Activated naive CD4-positive, alpha-beta T cell treated with anti-CD3 and anti-CD28 coated beads, Interleukin-2, amount 50 U/mL, for 72 hours (primary cell): ENCODE measurements around the gene FOLH1. TPM values are rescaled to one million over a fixed set of nuclear protein-coding genes. Genes with fewer than 3 reads are reported as not detected.
"Not testable (repeated sequence)": the region's sequence is repeated elsewhere in the genome, so short reads cannot be mapped to it uniquely, and the experiment has no call there.

Source experiments
- ATAC-seq, 2 donors: fragments of 150-1000 bp; cut with Tn5 transposase; 2 replicates each; pipeline ENCODE4 v1.10.0; 2021; ENCODE audit warnings: mild to moderate bottlenecking in 2 of 2, moderate library complexity in 2 of 2
- DNase-seq, 2 donors: peaks; one replicate each; pipeline ENCODE4 v3.0.0; 2021 to 2022; ENCODE audit warnings: low spot score in 2 of 2
- H3K27ac Mint-ChIP-seq, 2 donors: one replicate each; pipeline ENCODE4 v1.8.0; 2022; ENCODE audit warnings: mild to moderate bottlenecking in 2 of 2, mixed read lengths in 2 of 2
- H3K36me3 Mint-ChIP-seq, 2 donors: one replicate each; pipeline ENCODE4 v1.8.0; 2022; ENCODE audit warnings: mixed read lengths in 2 of 2
- H3K9me3 Mint-ChIP-seq, 2 donors: one replicate each; pipeline ENCODE4 v1.8.0; 2022; ENCODE audit warnings: mixed read lengths in 2 of 2
- total RNA-seq, 2 donors: library from RNA; stranded (reverse); gene quantifications; one replicate each; pipeline ENCODE4 v1.2.3, GENCODE V29; 2022

The FOLH1 gene
- total RNA-seq = not detected

DNA sequence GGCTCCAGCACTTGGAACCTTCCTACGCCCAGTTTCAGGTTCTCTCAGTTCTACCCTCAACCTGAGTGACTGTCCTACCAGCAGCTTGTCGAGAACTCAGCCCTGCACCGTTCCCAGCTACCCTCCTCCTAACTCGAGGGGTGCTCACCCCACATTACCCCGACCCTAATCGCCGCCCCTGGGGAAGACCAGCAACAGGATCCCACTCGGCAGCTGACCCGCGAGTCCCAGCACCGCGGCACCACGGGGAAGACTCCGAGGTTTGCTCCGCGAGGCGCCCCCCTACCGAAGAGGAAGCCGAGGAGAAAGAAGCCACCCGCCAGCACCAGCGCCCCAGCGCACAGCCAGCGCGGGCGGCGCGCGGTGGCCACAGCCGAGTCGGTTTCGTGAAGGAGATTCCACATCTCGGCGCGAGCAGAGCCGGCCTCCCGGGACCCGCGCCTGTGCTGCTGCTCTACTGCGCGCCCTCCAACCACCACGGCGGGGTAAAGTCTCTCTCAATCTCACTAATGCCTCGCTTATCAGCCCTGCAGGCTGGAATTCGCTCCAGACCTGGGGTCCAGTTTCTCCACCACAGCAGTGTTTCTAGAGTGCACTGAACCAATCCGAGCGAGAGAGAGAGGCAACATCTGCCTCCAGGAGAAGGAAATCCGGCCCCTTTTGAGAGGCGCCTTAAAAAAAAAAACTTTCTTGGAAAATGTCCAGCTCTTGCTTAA lies at the start of gene FOLH1:
TSS of gene FOLH1 (minus strand) at position 597 of the 716 bp plus-strand sequence. CDS start at position 404, 193 bp downstream.
- DNase-seq (no peak), ATAC-seq (no peak)
- Mint-ChIP-seq H3K36me3 (no peaks in the 10 kb centered on the region), H3K9me3 (peaks cover 0 to under 1% of the 10 kb centered on the region in 2 donors), H3K27ac (no peak within 1 kb of the TSS)

DNA sequence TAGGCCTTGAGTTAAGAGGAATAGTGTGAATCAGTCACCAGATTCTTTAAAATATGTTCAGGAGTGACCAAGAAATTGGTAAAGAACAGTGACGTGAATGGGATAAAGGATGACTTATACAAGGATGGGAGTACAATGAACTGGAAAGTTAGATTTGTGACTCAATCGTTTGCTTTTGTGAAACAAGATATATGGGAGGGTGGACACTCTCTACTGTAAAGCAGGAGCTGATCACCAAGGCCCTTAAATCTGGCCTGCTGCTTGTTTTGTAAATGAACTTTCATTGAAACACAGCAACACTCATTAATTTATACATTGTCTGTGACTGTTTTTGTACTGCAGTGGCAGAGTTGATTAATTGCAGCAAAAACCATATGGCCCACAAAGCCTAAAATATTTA lies 46.7 kb upstream of the FOLH1 start:
- H3K9me3 Mint-ChIP-seq, ATAC-seq, DNase-seq, H3K27ac Mint-ChIP-seq, H3K36me3 Mint-ChIP-seq: not testable (repeated sequence)

DNA sequence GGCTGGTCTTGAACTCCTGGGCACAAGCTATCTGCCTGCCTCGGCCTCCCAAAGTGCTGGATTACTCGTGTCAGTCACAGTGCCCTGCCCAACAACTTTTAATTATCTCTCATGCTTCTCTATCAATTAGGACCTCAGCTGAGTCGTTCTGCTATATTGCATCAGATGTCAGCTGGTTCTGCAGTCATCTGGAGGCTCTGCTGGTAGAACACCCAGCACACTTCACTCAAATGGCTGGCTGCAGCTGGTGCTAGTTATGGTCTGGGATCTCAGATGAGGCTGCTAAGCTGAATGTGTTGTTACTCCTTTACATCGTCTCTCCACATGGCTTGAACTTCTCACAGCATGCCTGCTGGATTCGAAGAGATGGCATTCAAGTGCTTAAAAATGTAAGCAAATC lies 42.8 kb upstream of the FOLH1 start:
- H3K27ac Mint-ChIP-seq, H3K9me3 Mint-ChIP-seq, DNase-seq, ATAC-seq, H3K36me3 Mint-ChIP-seq: not testable (repeated sequence)

DNA sequence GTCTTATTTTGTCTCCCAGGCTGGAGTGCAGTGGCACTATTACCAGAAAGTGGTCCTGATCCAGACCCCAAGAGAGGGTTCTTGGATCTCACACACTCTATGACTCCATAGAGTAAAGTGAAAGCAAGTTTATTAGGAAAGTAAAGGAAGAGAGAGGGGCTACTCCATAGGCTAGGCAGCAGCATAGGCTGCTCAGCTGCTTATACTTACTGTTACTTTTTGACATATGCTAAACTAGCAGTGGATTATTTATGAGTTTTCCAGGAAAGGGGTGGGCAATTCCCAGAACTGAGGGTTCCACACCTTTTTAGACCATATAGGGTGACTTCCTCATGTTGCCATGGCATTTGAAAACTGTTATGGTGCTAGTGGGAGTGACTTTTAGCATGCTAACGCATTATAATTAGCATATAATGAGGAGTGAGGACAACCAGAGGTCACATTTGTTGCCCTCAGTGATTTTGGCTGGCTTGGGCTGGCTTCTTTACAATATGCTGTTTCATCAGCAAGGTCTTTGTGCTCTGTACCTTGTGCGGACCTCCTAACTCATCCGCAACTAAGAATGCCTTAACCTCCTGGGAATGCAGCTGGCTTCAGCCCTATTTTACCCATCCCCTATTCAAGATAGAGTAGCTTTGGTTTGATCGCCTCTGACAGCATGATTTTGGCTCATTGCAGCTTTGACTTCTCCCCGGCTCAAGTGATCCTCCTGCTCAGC lies 42.2 kb upstream of the FOLH1 start:
- ATAC-seq, H3K36me3 Mint-ChIP-seq, H3K27ac Mint-ChIP-seq, DNase-seq, H3K9me3 Mint-ChIP-seq: not testable (repeated sequence)

DNA sequence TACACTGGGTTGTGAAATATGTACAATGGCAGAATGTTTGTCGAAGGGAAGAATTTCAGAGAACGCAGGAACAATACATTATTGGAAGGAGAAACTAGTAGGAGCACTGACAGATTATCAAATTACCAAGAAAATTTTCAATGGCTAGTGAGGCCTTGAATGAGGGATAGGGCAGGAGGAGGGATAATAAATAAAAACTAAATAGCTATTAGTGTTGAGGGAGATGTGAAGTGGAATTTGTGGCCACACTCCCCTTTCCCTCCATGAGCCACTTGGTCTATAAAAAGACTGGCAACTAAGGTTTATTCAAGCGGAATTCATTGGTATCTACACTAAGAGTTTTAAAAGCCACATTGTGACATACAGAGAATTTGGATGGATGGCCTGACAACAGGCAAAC lies 41.0 kb upstream of the FOLH1 start:
- ATAC-seq, H3K27ac Mint-ChIP-seq, H3K9me3 Mint-ChIP-seq, DNase-seq, H3K36me3 Mint-ChIP-seq: not testable (repeated sequence)

DNA sequence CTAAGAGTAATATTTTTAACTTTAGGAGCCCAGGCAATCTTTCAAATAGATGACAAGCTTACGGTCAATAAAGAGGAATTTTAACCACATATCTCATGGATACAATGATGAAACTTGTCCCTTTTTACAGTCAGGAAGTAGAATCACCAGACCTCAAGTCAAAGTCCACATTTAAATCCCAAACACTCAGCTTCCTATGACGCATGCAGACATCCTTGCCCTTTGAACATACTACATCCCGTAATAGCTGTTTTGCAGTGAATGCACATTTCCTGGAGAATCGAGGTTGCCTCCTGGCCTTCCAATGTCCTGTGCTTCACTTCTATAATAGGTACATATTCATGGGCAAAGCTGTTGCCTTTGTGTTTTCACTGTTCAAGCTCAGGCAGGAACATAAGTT lies 25.3 kb upstream of the FOLH1 start:
- not testable (repeated sequence) for H3K27ac Mint-ChIP-seq, H3K9me3 Mint-ChIP-seq, ATAC-seq, H3K36me3 Mint-ChIP-seq, DNase-seq

DNA sequence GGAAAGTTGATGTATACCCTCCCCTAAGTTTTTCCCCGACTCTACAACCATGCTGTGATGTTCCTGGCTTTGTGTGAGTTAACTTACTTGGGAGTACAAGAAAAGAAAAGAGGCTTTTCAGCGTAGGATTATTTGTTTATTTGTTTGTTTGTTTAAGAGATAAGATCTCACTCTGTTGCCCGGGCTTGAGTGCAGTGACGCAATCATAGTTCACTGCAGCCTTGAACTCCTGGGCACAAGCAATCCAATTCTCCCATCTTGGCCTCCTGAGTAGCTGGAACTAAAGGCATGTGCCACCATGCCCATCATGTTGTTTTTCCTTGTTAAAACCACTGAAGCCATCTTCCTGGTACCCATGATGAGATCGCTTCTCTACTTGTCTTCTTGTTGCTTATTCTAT lies 24.6 kb upstream of the FOLH1 start:
- not testable (repeated sequence) for H3K9me3 Mint-ChIP-seq, DNase-seq, H3K27ac Mint-ChIP-seq, H3K36me3 Mint-ChIP-seq, ATAC-seq

DNA sequence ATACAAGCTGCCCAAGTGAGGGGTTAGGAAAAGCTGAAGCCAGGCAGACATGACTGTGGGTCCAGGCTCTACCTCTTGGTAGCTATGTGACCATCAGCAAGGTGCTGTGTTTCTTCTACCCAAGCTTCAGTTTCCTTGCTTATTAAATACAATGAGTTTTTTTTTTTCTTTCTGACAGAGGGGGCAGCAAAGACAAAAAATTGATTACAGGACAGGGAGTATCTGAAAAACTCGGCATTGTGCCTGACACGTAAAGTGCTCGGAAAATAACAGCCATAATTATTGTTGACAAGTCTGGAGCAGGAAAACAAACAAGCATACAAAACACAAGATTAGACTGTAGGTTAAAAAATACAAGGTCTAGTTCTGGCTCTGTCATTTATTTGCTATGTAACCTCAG lies 23.3 kb upstream of the FOLH1 start:
- not testable (repeated sequence) for H3K27ac Mint-ChIP-seq, ATAC-seq, H3K36me3 Mint-ChIP-seq, DNase-seq, H3K9me3 Mint-ChIP-seq

DNA sequence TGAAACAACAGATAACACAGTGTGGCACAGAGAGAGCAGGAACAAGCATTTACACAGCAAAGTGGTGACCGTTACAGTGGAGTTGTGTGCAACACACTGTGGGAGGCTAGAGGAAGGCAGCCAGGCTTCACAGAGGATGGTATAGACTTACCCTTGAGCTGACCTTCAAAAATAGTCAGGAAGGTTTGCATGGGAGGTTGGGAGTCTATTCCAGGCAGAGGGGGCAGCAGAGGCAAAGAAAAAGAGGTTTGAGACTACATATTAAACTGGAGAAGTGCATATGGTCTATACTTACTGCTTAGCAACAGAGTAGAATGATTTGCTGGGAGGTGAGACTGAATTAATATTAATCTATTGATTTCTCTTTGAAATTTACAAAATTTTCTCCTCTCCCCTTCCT lies 22.1 kb upstream of the FOLH1 start:
- H3K9me3 Mint-ChIP-seq = peaks cover 9 to 11% of the 10 kb centered on the region in 2 donors
- H3K27ac Mint-ChIP-seq, ATAC-seq, H3K36me3 Mint-ChIP-seq, DNase-seq: not testable (repeated sequence)

DNA sequence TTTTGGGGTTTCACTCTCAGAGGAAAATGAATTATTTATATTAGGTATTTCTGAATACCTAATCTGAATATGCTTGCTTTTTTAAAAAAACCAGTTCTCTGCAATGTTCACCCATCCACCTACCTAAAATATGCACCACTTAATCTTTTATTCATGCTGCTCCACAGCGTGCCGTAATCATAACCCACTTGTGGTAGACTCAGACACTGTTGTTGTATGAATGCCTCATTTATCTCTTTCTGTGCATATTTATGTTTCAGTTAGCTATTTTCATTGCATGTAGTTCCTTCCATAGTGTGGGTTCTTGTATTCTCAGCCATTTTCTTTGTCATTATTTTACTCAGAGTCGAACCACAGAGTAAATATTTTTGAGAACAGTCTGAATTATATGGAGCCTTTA lies 21.6 kb upstream of the FOLH1 start:
- not testable (repeated sequence) for DNase-seq, ATAC-seq, H3K27ac Mint-ChIP-seq, H3K36me3 Mint-ChIP-seq
- peaks cover 9 to 11% of the 10 kb centered on the region in 2 donors for H3K9me3 Mint-ChIP-seq

DNA sequence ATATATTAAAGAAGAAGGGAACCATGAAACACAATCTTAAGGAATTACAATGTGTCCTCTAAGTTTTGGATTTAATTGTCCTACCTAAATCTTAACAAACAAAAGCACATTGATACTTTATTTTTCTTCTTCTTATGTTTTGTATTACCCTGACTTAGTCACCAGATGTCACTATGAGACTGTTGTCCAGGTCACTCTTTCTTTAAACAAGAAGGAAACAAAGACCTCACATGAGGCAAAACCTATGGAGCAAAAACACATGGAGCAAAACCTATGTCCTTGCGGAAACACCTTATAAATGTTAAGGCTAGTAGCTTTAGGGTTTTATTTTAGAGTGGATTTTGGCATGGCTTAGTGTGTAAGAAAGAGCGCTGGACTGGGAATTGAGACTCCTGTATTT lies 20.7 kb upstream of the FOLH1 start:
- ATAC-seq = not testable (repeated sequence)

DNA sequence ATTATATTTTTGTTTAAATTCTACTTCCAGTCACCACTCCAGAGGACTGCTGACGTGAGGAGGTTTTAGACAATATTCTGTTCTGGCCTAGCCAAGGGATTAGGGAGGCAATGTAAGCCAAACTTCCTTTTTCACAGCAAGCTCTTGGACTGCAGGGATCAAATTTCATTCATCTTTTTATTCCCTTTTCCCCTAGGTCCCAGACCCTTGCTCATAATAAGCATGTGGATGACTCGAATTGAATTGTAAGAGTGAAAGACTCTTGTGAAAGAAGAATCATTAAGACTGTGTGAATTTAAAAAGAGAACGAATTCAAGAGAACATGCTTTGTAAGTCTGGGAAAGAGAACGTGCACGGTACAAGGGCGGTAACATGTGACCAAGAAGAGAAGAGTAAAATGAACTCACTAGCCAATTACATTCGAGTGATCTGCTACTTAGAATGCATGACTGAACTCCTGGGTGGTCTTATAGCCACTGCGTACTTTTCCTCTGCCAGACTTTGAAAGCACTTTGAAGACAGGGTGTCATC lies 16.9 kb upstream of the FOLH1 start:
- not testable (repeated sequence) for ATAC-seq, DNase-seq, H3K36me3 Mint-ChIP-seq, H3K27ac Mint-ChIP-seq
- H3K9me3 Mint-ChIP-seq = peaks cover 9 to 15% of the 10 kb centered on the region in 2 donors

More for the DNA sequence above, 20.7 kb upstream of the FOLH1 start:
- H3K9me3 Mint-ChIP-seq = peaks cover 9 to 11% of the 10 kb centered on the region in 2 donors
- H3K27ac Mint-ChIP-seq, DNase-seq, H3K36me3 Mint-ChIP-seq: not testable (repeated sequence)

DNA sequence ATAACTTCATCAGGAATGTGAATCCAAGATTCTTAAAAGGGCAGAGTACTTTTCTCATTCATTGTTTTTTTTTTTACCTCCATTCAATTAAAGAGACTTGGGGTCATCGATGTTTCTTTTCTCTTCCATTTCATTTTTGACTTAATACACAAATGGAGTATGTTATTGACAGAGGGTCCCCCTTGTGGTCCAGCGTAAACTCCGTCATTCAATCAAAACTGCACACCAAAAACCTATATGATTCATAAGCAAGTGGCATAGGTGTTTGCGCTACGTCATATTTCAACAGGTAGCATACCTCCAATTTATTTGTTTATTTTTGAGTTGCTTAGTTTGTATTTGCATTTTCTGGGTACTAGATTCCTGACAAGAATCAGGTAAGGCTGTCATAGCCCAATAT lies 12.7 kb upstream of the FOLH1 start:
- H3K36me3 Mint-ChIP-seq = no peaks in the 10 kb centered on the region

DNA sequence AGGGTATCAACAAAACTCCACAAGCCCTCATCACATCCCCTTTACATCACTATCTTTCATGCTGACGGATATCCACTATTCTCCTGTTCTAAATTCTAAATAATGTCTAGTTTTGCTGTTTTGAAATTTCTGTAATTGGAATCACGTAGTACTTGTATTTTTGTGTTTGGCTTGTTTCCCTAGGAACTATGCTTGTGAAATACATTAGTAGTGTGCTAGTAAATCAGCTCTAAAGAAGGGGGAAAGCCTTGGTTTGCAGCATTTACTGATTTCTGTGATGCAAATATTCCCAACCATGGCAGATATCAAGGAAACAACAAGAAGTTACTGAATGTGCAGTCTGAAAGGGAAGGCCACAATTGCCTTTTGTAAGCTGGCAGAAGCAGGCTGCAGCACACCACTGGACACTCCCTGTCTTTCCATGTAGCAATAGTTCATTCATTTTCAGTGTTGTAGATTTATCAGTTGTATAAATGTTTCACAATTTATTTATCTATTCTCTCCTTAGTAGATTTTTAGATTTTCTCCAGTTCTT lies 4.7 kb upstream of the FOLH1 start:
- no peak for DNase-seq
- no peaks in the 10 kb centered on the region for H3K9me3 Mint-ChIP-seq
- no peak for ATAC-seq
- no peaks in the 10 kb centered on the region for H3K36me3 Mint-ChIP-seq
- H3K27ac Mint-ChIP-seq = no peak overlapping the region

More for the DNA sequence above, 12.7 kb upstream of the FOLH1 start:
- DNase-seq (no peak), ATAC-seq (no peak)
- Mint-ChIP-seq H3K9me3 (peaks cover 4% of the 10 kb centered on the region in 2 donors), H3K27ac (no peak overlapping the region)

DNA sequence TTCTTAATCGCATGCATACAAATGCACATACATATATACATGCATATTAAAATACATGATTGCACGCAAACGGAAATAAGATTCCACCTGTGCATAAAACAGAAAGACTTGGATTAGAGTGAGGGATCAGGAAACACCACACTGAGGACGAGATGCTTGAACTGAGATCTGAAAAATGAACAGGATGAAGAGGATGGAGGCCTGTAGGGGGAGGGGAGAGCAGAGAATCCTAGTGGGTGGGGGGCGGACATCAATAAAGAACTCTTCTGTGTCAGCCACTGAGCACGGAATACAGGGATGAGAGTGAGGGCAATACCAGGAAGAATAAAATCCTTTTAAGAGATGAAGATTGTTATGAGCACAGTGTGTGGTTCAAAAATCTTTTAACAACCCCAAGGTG lies 1.4 kb downstream of the FOLH1 start:
- not testable (repeated sequence) for ATAC-seq, H3K27ac Mint-ChIP-seq, H3K36me3 Mint-ChIP-seq, DNase-seq, H3K9me3 Mint-ChIP-seq

DNA sequence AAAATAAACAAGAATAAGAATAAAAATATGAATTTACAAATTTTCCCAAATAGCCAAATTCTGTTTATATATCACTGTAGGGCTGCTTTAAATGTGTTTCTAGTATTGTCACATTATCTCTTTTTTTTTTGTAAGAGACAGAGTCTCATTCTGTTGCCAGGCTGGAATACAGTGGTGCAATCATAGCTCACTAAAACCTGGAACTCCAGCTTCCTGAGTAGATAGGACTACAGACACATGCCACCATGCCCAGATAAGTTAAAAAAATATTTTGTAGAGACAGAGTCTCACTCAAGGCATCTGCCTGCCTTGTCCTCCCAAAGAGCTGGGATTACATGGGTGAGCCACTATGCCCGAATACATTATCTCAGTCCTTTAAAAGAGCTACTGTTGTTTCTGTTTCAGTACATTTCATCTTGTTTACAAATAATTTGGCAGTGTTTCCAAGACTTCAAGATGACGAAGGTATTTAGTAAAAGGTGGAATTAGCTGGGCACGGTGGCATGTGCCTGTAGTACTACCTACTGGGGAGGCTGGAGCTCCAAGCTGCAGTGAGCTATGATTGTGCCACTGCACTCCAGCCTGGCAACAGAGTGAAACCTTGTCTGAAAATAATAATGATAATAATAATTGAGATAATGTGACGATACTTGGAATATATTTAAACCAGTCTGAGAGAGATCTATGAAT lies 6.0 kb downstream of the FOLH1 start:
- Mint-ChIP-seq H3K36me3 (no peaks in the 10 kb centered on the region), H3K9me3 (peaks cover 0 to 4% of the 10 kb centered on the region in 2 donors), H3K27ac (no peak overlapping the region)
- DNase-seq (no peak), ATAC-seq (no peak)

DNA sequence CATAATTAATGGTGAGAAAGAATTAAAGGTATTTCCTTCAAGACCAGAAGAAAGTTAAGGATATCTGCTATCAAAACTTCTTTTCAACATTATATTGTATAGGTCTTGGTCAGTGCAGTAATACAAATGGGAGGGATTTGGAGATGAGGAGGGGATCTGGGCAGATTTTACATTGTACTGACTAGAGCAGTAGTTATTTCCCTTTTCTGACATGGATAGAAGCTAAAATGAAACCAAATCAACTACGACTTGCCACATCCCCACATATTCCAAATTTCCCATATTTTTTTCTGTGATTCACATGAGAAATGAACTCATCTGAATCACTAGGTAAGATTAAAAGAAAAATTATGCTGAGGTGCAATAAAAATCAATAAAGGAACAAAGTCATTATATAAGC lies 11.6 kb downstream of the FOLH1 start:
- H3K36me3 Mint-ChIP-seq, H3K9me3 Mint-ChIP-seq, ATAC-seq, DNase-seq, H3K27ac Mint-ChIP-seq: not testable (repeated sequence)
